ENCODE data around the gene SCAI. TPM values are rescaled to one million over a fixed set of nuclear protein-coding genes. Genes with fewer than 3 reads are reported as not detected.

The SCAI gene
- total and polyA plus RNA-seq, 2 experiments from 2014 or later = 13.3 to 35.0 TPM

- peaks cover 3% of the 10 kb centered on the region for H3K27me3 Mint-ChIP-seq (ENCODE audit: insufficient read depth, low read depth, poor library complexity)
- DNase-seq (ENCODE audit: low spot score) (no peak), ATAC-seq (no peak)
- Histone ChIP-seq H3F3A (replicated peaks; ENCODE audit: low read depth) (no peaks in the 10 kb centered on the region), H3K27ac (ENCODE audit: low read depth) (no peak overlapping the region), H3K79me2 (replicated peaks; ENCODE audit: insufficient read depth) (no peaks in the 10 kb centered on the region), H3K36me3 (ENCODE audit: insufficient read depth) (no peaks in the 10 kb centered on the region; the same call in 1 of the 2 replicates), H2AFZ (no peak overlapping the region), H3K4me3 (no peak overlapping the region), H3K4me2 (no peak overlapping the region), H3K4me1 (ENCODE audit: insufficient read depth) (no peaks in the 10 kb centered on the region), H3K27me3 (ENCODE audit: insufficient read depth) (no peaks in the 10 kb centered on the region), H3K9me2 (ENCODE audit: insufficient read depth) (no peaks in the 10 kb centered on the region), H4K20me1 (replicated peaks; ENCODE audit: insufficient read depth) (peaks cover 3% of the 10 kb centered on the region; the same call in 1 of the 2 replicates)
- H3K36me3 Mint-ChIP-seq (ENCODE audit: low read depth) = peaks cover 10% of the 10 kb centered on the region
- no peak overlapping the region for H3K4me3 Mint-ChIP-seq
- H3K27ac Mint-ChIP-seq = no peak overlapping the region
- no peaks in the 10 kb centered on the region for H3K9me3 Mint-ChIP-seq
- no peaks in the 10 kb centered on the region for H3K4me1 Mint-ChIP-seq
- TF ChIP-seq ZNF462 (CRISPR knock-in tag; IDR thresholded peaks at IDR 0.05) = no peak
- TF ChIP-seq ZNF331 (CRISPR knock-in tag; IDR thresholded peaks at IDR 0.05; ENCODE audit: low read depth) = no peak
- TF ChIP-seq EZH2phosphoT487 (IDR thresholded peaks at IDR 0.05; ENCODE audit: unreplicated experiment) = no peak
- TF ChIP-seq, protein P1, sequence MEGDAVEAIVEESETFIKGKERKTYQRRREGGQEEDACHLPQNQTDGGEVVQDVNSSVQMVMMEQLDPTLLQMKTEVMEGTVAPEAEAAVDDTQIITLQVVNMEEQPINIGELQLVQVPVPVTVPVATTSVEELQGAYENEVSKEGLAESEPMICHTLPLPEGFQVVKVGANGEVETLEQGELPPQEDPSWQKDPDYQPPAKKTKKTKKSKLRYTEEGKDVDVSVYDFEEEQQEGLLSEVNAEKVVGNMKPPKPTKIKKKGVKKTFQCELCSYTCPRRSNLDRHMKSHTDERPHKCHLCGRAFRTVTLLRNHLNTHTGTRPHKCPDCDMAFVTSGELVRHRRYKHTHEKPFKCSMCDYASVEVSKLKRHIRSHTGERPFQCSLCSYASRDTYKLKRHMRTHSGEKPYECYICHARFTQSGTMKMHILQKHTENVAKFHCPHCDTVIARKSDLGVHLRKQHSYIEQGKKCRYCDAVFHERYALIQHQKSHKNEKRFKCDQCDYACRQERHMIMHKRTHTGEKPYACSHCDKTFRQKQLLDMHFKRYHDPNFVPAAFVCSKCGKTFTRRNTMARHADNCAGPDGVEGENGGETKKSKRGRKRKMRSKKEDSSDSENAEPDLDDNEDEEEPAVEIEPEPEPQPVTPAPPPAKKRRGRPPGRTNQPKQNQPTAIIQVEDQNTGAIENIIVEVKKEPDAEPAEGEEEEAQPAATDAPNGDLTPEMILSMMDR (conservative IDR thresholded peaks at IDR 0.05; ENCODE audit: low read depth in 2 of 2) = no peak
- no peak for TF ChIP-seq POLR2AphosphoS5 (IDR thresholded peaks at IDR 0.05; ENCODE audit: low read depth)
- TF ChIP-seq STAT1 (IDR thresholded peaks at IDR 0.05; ENCODE audit: unreplicated experiment) = no peak
- TF ChIP-seq CREB1 (CRISPR knock-in tag; IDR thresholded peaks at IDR 0.05; ENCODE audit: low read depth) = no peak
- TF ChIP-seq ETS1 (IDR thresholded peaks at IDR 0.05) = no peak
- TF ChIP-seq, protein P2, sequence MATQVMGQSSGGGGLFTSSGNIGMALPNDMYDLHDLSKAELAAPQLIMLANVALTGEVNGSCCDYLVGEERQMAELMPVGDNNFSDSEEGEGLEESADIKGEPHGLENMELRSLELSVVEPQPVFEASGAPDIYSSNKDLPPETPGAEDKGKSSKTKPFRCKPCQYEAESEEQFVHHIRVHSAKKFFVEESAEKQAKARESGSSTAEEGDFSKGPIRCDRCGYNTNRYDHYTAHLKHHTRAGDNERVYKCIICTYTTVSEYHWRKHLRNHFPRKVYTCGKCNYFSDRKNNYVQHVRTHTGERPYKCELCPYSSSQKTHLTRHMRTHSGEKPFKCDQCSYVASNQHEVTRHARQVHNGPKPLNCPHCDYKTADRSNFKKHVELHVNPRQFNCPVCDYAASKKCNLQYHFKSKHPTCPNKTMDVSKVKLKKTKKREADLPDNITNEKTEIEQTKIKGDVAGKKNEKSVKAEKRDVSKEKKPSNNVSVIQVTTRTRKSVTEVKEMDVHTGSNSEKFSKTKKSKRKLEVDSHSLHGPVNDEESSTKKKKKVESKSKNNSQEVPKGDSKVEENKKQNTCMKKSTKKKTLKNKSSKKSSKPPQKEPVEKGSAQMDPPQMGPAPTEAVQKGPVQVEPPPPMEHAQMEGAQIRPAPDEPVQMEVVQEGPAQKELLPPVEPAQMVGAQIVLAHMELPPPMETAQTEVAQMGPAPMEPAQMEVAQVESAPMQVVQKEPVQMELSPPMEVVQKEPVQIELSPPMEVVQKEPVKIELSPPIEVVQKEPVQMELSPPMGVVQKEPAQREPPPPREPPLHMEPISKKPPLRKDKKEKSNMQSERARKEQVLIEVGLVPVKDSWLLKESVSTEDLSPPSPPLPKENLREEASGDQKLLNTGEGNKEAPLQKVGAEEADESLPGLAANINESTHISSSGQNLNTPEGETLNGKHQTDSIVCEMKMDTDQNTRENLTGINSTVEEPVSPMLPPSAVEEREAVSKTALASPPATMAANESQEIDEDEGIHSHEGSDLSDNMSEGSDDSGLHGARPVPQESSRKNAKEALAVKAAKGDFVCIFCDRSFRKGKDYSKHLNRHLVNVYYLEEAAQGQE (IDR thresholded peaks at IDR 0.05; ENCODE audit: unreplicated experiment) = no peak
- no peak for TF ChIP-seq ZNF114 (CRISPR knock-in tag; IDR thresholded peaks at IDR 0.05)
- TF ChIP-seq EZH2 (IDR thresholded peaks at IDR 0.05; ENCODE audit: low read depth, unreplicated experiment) = no peak
- no peak for TF ChIP-seq NANOG (IDR thresholded peaks at IDR 0.05; ENCODE audit: borderline replicate concordance)
- no peak for TF ChIP-seq JUNB (IDR thresholded peaks at IDR 0.05; ENCODE audit: unreplicated experiment)
Measured at GRCh38 chr9:124983698-124984097, 159.6 kb downstream of the SCAI start.
